Trophoblast cell (in vitro differentiated cells and primary cell): ENCODE measurements around the gene CCR6.

Source experiments
- DNase-seq, 2 donors: peaks; one replicate each; pipeline ENCODE4 v3.0.0-alpha.2; 2016
- H2AFZ ChIP-seq: 2 replicates; pipeline ENCODE4 v1.6.1; 2013; ENCODE audit warnings: low read length, moderate library complexity, mild to moderate bottlenecking; ENCODE audit not compliant: insufficient read depth, poor library complexity
- H2AK5ac ChIP-seq: 2 replicates; pipeline ENCODE4 v1.6.1; 2013; ENCODE audit warnings: mild to moderate bottlenecking, low read length
- H2BK120ac ChIP-seq: 2 replicates; pipeline ENCODE4 v1.6.1; 2013; ENCODE audit warnings: low read length, mild to moderate bottlenecking, moderate library complexity; ENCODE audit not compliant: insufficient read depth, poor library complexity
- H2BK12ac ChIP-seq: 2 replicates; pipeline ENCODE4 v1.6.1; 2013; ENCODE audit warnings: mild to moderate bottlenecking, low read length, moderate library complexity
- H2BK5ac ChIP-seq: 2 replicates; pipeline ENCODE4 v1.6.1; 2013; ENCODE audit warnings: low read length, low read depth, moderate library complexity, mild to moderate bottlenecking; ENCODE audit not compliant: poor library complexity
- H3K14ac ChIP-seq: 2 replicates; pipeline ENCODE4 v1.6.1; 2013; ENCODE audit warnings: mild to moderate bottlenecking, low read length
- H3K18ac ChIP-seq: 2 replicates; pipeline ENCODE4 v1.6.1; 2013; ENCODE audit warnings: mild to moderate bottlenecking, low read length
- H3K23ac ChIP-seq: 2 replicates; pipeline ENCODE4 v1.6.1; 2013; ENCODE audit warnings: low read length
- H3K27ac ChIP-seq: 2 replicates; pipeline ENCODE4 v1.5.1; 2013; ENCODE audit warnings: low read depth, mild to moderate bottlenecking, inconsistent platforms, low read length, moderate library complexity
- H3K27me3 ChIP-seq: 2 replicates; pipeline ENCODE4 v1.6.1; 2013; ENCODE audit warnings: inconsistent platforms, mild to moderate bottlenecking, low read length, moderate library complexity; ENCODE audit not compliant: insufficient read depth
- H3K36me3 ChIP-seq, 2 experiments: 1 replicate in 1 of 2; 2 replicates in 1 of 2; pipeline ENCODE4 v1.6.1; 2013; ENCODE audit warnings: low read length in 2 of 2, mild to moderate bottlenecking in 2 of 2, moderate library complexity in 1 of 2; ENCODE audit not compliant: insufficient read depth in 2 of 2, control insufficient read depth in 1 of 2
- H3K4ac ChIP-seq: 2 replicates; pipeline ENCODE4 v1.6.1; 2013; ENCODE audit warnings: low read depth, mild to moderate bottlenecking, low read length, moderate library complexity
- H3K4me1 ChIP-seq, 2 experiments: 1 replicate in 1 of 2; 2 replicates in 1 of 2; pipeline ENCODE4 v1.6.1; 2013; ENCODE audit warnings: low read length in 2 of 2, mild to moderate bottlenecking in 2 of 2, moderate library complexity in 1 of 2; ENCODE audit not compliant: insufficient read depth in 2 of 2, control insufficient read depth in 1 of 2
- H3K4me2 ChIP-seq: 2 replicates; pipeline ENCODE4 v1.6.1; 2013; ENCODE audit warnings: inconsistent platforms, mild to moderate bottlenecking, low read length, moderate library complexity
- H3K4me3 ChIP-seq: 2 replicates; pipeline ENCODE4 v1.5.1; 2013; ENCODE audit warnings: mild to moderate bottlenecking, low read depth, low read length, inconsistent platforms
- H3K79me1 ChIP-seq: one replicate; pipeline ENCODE4 v1.6.1; 2013; ENCODE audit warnings: low read length
- H3K79me2 ChIP-seq: 2 replicates; pipeline ENCODE4 v1.6.1; 2013; ENCODE audit warnings: low read length, mild to moderate bottlenecking; ENCODE audit not compliant: control insufficient read depth, insufficient read depth, poor library complexity
- H3K9ac ChIP-seq: 2 replicates; pipeline ENCODE4 v1.6.1; 2013; ENCODE audit warnings: mild to moderate bottlenecking, low read length
- H3K9me3 ChIP-seq: 2 replicates; pipeline ENCODE4 v1.6.1; 2013; ENCODE audit warnings: low read depth, mild to moderate bottlenecking, control low read depth, inconsistent platforms, low read length; ENCODE audit not compliant: insufficient read depth
- H4K12ac ChIP-seq: 2 replicates; pipeline ENCODE4 v1.6.1; 2013; ENCODE audit warnings: low read depth, mild to moderate bottlenecking, low read length, moderate library complexity
- H4K8ac ChIP-seq: 2 replicates; pipeline ENCODE4 v1.6.1; 2013; ENCODE audit warnings: low read depth, mild to moderate bottlenecking, low read length, moderate library complexity
- H4K91ac ChIP-seq: one replicate; pipeline ENCODE4 v1.6.1; 2013; ENCODE audit warnings: low read depth, mild to moderate bottlenecking, low read length, moderate library complexity
- WGBS: extraction: QIAGEN DNeasy Blood & Tissue Kit; methylation state at CpG from one replicate; pipeline ENCODE4 v1.1.7; 2013; ENCODE audit warnings: missing lambda C conversion rate; ENCODE audit not compliant: insufficient read length, insufficient coverage; ENCODE audit errors: extremely low coverage; 5-methylcytosine and 5-hydroxymethylcytosine counted together

Gene CCR6

GRCh38 chr6:167157863-167158262 is 35.0 kb downstream of the CCR6 start, which contains the start of gene GPR31:
Gene GPR31 (minus strand): TSS chr6:167157980. CDS start chr6:167157831, 149 bp downstream.
- no peak within 1 kb of the TSS for H3K4me3 ChIP-seq
- DNase-seq, result no peak
- no peak within 1 kb of the TSS for H3K14ac ChIP-seq
- no peak within 1 kb of the TSS for H3K4ac ChIP-seq
- H3K18ac ChIP-seq, result no peak within 1 kb of the TSS
- no peak within 1 kb of the TSS for H3K23ac ChIP-seq
- no peak within 1 kb of the TSS for H2BK12ac ChIP-seq
- H3K9ac ChIP-seq, result no peak within 1 kb of the TSS
- H3K79me2 ChIP-seq, result no peaks in the 10 kb centered on the region
- H2AK5ac ChIP-seq, result no peak within 1 kb of the TSS
- peaks cover 0 to 2% of the 10 kb centered on the region in 2 experiments for H3K4me1 ChIP-seq
- H2BK120ac ChIP-seq, result no peak within 1 kb of the TSS
- no CpG with 5 or more reads among the region's 4 CpGs for WGBS
- H2BK5ac ChIP-seq, result no peak within 1 kb of the TSS
- H3K36me3 ChIP-seq, result no peaks in the 10 kb centered on the region
- H3K9me3 ChIP-seq, result peaks cover 4% of the 10 kb centered on the region
- H3K4me2 ChIP-seq, result no peak within 1 kb of the TSS
- no peaks in the 10 kb centered on the region for H3K27me3 ChIP-seq
- no peaks in the 10 kb centered on the region for H3K79me1 ChIP-seq
- H4K12ac ChIP-seq, result no peak within 1 kb of the TSS
- H4K8ac ChIP-seq, result no peak within 1 kb of the TSS
- no peak within 1 kb of the TSS for H2AFZ ChIP-seq
- no peak within 1 kb of the TSS for H4K91ac ChIP-seq
- H3K27ac ChIP-seq, result no peak within 1 kb of the TSS

GRCh38 chr6:167161851-167162467 is 39.1 kb downstream of the CCR6 start:
- H3K27ac ChIP-seq, result no peak overlapping the region
- H3K18ac ChIP-seq, result no peak overlapping the region
- no peak overlapping the region for H3K9ac ChIP-seq
- H3K36me3 ChIP-seq, result no peaks in the 10 kb centered on the region
- H3K4ac ChIP-seq, result no peak overlapping the region
- peaks cover 4% of the 10 kb centered on the region for H3K9me3 ChIP-seq
- no peaks in the 10 kb centered on the region for H3K79me1 ChIP-seq
- H3K27me3 ChIP-seq, result no peaks in the 10 kb centered on the region
- peaks cover 0 to 2% of the 10 kb centered on the region in 2 experiments for H3K4me1 ChIP-seq
- no CpG with 5 or more reads among the region's 5 CpGs for WGBS
- no peak overlapping the region for H4K8ac ChIP-seq
- H2AFZ ChIP-seq, result no peak overlapping the region
- no peak overlapping the region for H2BK12ac ChIP-seq
- H3K4me2 ChIP-seq, result no peak overlapping the region
- H3K23ac ChIP-seq, result no peak overlapping the region
- no peak overlapping the region for H3K4me3 ChIP-seq
- H2BK120ac ChIP-seq, result no peak overlapping the region
- no peak overlapping the region for H4K91ac ChIP-seq
- no peaks in the 10 kb centered on the region for H3K79me2 ChIP-seq
- peak in 1 of 2 donors; percentile 15 for DNase-seq
- no peak overlapping the region for H3K14ac ChIP-seq
- H2AK5ac ChIP-seq, result no peak overlapping the region
- no peak overlapping the region for H2BK5ac ChIP-seq
- no peak overlapping the region for H4K12ac ChIP-seq

- no peak overlapping the region for H2BK5ac ChIP-seq
- H2AFZ ChIP-seq, result no peak overlapping the region
- H2BK12ac ChIP-seq, result no peak overlapping the region
- H3K4ac ChIP-seq, result no peak overlapping the region
- peaks cover 0 to 2% of the 10 kb centered on the region in 2 experiments for H3K4me1 ChIP-seq
- H4K91ac ChIP-seq, result no peak overlapping the region
- H3K23ac ChIP-seq, result no peak overlapping the region
- H3K79me2 ChIP-seq, result no peaks in the 10 kb centered on the region
- no peak overlapping the region for H3K18ac ChIP-seq
- peaks cover under 1% of the 10 kb centered on the region for H3K9me3 ChIP-seq
- H3K79me1 ChIP-seq, result no peaks in the 10 kb centered on the region
- no CpG with 5 or more reads among the region's 12 CpGs for WGBS
- no peak overlapping the region for H2AK5ac ChIP-seq
- no peak overlapping the region for H3K9ac ChIP-seq
- H2BK120ac ChIP-seq, result no peak overlapping the region
- H3K36me3 ChIP-seq, result no peaks in the 10 kb centered on the region
- no peak overlapping the region for H4K8ac ChIP-seq
- H3K27me3 ChIP-seq, result no peaks in the 10 kb centered on the region
- no peak overlapping the region for H3K14ac ChIP-seq
- DNase-seq, result no peak
- H3K4me2 ChIP-seq, result no peak overlapping the region
- H4K12ac ChIP-seq, result no peak overlapping the region
- no peak overlapping the region for H3K4me3 ChIP-seq
- no peak overlapping the region for H3K27ac ChIP-seq
These were observed 39.7 kb downstream of the CCR6 start for GRCh38 chr6:167162591-167162990.

- Histone ChIP-seq H3K79me2 (no peaks in the 10 kb centered on the region), H3K23ac (no peak overlapping the region), H2AK5ac (no peak overlapping the region), H3K27ac (no peak overlapping the region), H4K12ac (no peak overlapping the region), H2BK12ac (no peak overlapping the region), H3K4me2 (no peak overlapping the region), H2AFZ (no peak overlapping the region), H3K4ac (no peak overlapping the region), H3K79me1 (no peaks in the 10 kb centered on the region), H3K36me3 (no peaks in the 10 kb centered on the region), H3K14ac (no peak overlapping the region), H3K27me3 (no peaks in the 10 kb centered on the region), H2BK120ac (no peak overlapping the region), H4K91ac (no peak overlapping the region), H2BK5ac (no peak overlapping the region), H4K8ac (no peak overlapping the region), H3K18ac (no peak overlapping the region), H3K4me1 (peaks cover 0 to 2% of the 10 kb centered on the region in 2 experiments), H3K4me3 (no peak overlapping the region), H3K9ac (no peak overlapping the region), H3K9me3 (no peaks in the 10 kb centered on the region)
- DNase-seq, result no peak
- WGBS, result no CpG with 5 or more reads among the region's 9 CpGs
These were observed 40.6 kb downstream of the CCR6 start for GRCh38 chr6:167163476-167164011.
